HG02981 (cell line): ENCODE data around the gene BBIP1.

ENCODE experiments used
- ATAC-seq: cut with Tn5 transposase; IDR thresholded peaks from one replicate; pipeline ENCODE4 v1.9.1; 2021; ENCODE audit warnings: mild to moderate bottlenecking, moderate library complexity; ENCODE audit not compliant: unreplicated experiment

BBIP1 gene, protein sequence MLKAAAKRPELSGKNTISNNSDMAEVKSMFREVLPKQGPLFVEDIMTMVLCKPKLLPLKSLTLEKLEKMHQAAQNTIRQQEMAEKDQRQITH

DNA sequence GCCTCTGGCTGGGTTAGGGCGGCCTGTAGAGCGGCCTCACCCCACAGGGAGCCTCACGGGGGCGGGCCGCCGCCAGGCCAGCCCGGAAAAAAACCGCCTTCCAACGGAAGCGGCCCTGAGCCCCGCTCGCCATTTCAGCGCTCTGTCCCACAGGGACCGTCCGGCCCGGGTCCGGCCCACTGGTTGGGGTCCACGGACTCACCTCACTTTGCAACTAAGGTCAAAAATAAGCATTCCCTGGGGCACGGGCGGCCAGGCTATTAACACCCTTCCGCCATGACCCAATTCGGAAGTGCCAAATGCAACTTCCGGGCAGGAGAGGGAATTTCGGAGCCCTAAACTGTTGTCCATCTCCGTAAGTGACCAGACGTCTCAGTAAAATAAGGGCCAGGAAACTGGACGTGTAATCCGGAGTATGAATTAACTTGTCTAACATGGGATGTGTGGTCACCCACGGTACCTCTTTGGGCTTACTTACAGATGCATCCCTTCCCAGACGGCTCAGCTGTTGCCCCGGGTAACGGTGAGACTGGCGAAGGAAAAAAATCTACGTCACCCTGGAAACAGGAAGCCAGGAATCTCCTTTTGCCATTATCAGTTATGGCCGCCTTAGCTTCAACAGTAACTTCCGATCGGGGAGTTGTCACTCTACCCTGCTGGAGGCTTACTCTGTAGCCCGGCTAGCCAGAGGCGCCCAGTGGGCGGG is at the start of gene BBIP1:
Gene BBIP1, minus strand, starts transcription at position 538 of the 706 bp plus-strand sequence. CDS start 1,023 bp downstream, outside the sequence.
- ATAC-seq = peak; percentile 79

- peak; percentile 70 for ATAC-seq
Observed at GRCh38 chr10:110967645-110968044, 48.7 kb upstream of the BBIP1 start.

GRCh38 chr10:110967009-110967630 is 48.1 kb upstream of the BBIP1 start:
- ATAC-seq = no peak

DNA sequence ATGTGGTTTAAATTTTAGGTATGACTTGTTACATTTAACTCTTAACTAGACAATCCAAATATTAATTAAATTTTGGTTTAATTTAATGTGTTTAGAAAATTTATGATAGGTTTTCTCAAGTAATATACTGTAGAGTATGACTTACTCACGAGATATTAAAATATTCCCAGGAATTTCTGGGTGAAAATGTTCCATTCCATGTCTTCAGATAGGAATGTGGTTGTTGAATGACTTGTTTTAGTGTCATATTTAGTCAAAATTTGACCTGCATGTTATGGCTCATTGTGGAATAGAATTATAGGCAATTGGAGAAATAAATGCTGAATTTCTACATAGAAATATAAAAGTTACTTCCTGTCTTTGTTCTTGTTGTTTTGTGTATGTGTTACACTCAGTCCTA is 47.2 kb upstream of the BBIP1 start:
- no peak for ATAC-seq

DNA sequence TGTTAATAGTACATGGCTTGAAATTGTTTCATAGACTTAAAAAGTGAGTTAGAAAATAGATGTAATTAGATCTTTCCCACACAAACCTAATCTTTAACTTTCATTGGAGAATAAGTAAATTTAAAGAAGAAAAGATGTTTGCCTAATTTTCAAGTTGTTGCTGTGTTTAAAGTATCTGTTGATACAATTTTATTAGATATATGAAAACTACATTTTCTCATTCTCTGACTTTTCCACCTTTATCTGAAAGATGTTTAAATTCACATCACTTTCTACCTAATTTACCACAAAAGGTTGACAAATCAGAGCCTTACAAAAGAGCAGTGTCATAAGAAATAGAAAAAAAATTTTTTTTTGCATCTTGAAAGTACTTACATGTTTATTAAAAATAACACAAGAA is 46.2 kb upstream of the BBIP1 start:
- no peak for ATAC-seq

DNA sequence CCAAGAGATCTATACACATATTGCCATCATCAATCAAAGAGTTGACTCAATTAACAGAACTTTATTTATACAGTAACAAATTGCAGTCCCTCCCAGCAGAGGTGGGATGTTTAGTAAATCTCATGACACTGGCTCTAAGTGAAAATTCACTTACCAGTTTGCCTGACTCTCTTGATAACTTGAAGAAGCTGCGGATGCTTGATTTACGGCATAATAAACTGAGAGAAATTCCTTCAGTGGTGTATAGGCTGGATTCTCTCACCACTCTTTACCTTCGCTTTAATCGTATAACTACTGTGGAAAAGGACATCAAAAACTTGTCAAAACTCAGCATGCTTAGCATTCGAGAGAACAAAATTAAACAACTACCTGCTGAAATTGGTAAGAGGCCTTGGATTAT is 45.7 kb upstream of the BBIP1 start:
- no peak for ATAC-seq

DNA sequence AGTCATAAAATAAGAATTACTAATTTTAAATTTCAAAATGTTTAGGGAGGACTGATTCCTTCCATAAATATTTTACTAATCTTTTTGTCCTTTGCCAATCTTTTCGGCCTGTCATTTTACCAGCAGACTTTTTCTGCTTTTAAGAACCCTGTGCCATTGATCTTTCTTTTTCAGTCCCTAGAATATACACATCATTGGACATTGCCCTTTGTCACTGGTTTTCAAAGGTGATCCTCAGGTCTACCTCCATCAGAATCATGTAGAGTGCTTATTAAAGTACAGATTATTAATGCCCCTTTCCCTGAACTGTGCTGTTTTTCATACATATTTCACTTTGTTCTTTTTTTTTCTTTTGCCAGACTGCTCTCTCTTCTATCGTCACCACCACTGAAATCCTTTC is 44.2 kb upstream of the BBIP1 start:
- no peak for ATAC-seq

DNA sequence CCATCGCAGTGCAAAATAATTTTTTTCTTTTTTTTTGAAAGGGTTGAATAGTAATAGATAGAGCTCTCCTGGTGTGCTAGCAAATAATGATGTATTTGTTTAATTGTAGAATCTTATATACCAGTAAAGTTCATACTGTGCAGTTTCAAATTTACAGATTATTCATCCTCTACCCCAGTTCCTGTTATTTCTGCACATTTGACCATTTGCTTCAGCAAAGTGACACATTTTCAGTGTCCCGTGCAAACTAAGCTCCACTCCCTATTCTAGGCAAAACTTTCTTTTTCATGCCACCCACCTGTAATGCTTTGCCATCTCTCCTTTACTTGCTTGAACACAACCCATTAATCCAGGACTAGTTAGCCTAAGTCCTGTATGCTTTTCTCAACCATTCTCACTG is 43.5 kb upstream of the BBIP1 start:
- ATAC-seq = peak; percentile 51

DNA sequence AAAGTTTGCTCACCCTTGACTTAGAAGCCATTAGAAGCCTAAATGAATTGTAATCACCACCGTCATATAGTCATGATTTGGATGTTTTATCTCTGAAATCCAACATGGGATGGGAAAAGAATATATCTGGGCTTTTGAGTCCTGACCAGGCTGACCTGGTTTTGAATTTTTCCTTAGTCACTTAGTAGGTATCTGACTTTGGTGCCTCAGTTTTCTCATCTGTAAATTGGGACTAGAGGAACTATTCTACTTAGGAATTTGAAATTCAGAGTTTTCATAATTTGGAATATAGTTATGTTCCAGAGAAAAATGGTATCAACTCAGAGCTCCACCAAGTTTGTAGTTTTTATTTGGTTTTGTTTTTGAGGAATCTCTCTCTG is 41.3 kb upstream of the BBIP1 start:
- no peak for ATAC-seq

DNA sequence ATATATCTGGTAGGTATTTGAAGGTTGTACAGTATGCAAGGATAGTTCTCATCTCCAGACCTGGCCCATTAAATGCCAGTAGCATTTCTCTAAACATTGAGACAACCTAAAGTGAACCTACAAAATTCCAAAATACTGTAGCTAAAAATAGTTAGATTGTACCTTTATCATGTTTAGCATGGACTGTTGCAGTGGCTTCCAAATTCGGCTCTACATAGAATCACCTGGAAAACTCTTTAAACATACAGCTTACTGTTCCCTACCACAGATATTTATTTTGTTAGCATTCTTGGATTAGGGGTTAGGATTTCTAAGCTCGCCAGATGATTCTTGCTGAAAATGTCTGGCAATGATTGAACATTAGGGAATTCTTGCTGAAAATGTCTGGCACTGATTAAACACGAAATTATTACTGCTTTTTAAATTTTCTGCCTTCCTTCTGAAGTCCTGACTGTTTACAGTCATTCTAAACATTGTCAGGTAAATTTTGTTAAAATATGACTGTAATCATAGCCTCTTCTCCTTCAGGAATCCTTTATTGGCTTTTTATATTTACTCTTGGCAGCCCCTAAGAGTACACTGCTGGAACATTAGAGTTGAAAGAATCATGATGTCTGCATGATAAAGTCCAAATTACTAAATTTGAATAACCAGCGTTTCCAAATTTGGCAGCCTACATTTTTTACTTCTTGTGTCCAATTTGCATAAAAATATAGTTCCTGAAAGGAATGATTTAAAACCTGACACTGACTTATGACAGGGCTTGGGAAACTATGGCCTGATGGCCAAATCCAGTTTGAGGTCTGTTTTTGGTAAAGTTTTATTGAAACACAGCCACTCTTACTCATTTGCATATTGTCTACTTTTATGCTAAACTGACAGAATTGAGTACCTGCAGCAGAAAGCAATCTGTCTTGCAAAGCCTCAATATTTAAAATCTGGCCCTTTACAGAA is 40.7 kb upstream of the BBIP1 start:
- no peak for ATAC-seq

DNA sequence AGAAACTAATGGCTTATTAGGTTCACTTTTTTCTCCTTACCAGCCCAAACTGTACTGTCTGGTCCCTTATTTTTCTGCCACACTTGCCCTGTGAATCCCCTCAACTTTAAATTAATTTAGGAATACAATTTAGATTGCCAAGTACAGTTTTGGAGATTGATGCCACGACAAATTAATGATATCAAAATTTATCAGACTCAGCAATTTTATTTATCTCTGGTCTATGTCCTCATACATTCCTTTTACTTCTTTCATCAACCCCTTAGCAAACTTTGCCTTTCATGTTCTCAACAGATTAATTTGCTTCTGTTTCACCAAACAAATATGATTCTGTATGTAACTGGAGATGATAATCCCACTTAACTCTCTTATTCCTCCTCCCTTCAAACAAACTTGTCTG is 38.6 kb upstream of the BBIP1 start:
- ATAC-seq = no peak

DNA sequence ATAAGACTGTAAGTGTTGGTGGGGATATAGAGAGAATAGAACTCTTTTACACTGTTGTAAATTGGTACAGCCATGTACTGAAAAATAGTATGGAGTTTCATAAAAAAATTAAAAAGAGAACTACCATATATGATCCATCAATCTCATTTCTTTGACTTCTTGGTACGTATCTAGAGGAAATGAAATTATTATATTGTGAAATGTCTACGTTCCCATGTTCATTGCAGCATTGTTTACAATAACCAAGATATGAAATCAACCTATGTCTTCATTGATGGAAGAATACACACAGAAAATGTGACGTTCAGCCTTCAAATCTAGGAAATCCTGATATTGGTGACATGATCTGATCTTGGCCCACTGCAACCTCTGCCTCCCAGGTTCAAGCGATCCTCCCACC is 32.4 kb upstream of the BBIP1 start:
- ATAC-seq = no peak

DNA sequence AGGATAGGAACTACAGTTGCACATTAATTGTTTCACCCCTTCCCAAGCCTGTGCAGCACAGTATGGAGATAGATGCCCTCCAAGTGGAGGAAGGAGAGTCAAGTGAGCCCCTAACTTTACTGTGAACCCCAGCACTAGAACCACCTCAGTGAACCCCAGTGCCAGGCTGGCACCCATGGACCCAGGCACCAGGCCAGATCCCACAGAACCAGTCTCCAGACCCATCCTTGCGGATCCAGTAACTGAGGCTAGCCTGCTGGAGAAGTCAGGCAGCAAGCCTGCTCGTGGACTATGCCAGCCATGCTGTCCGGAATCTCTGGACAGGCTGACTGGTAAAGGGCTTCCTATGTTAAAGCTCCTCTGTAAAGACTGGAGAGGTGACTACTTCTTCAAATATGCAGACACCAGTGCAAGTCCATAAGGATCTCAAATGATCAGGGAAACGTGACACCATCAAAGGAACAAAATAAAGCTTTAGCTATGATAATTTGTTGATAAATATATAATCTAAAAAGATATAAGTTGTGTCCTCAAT is 28.1 kb upstream of the BBIP1 start:
- ATAC-seq = no peak

- ATAC-seq = no peak
Observed at GRCh38 chr10:110946496-110946895, 27.5 kb upstream of the BBIP1 start.

- ATAC-seq = no peak
Observed at GRCh38 chr10:110944792-110945396, 25.9 kb upstream of the BBIP1 start.

GRCh38 chr10:110939419-110939818 is 20.4 kb upstream of the BBIP1 start:
- ATAC-seq = no peak

GRCh38 chr10:110936757-110937156 is 17.8 kb upstream of the BBIP1 start:
- no peak for ATAC-seq

- ATAC-seq = no peak
Observed at GRCh38 chr10:110932505-110933180, 13.7 kb upstream of the BBIP1 start.

DNA sequence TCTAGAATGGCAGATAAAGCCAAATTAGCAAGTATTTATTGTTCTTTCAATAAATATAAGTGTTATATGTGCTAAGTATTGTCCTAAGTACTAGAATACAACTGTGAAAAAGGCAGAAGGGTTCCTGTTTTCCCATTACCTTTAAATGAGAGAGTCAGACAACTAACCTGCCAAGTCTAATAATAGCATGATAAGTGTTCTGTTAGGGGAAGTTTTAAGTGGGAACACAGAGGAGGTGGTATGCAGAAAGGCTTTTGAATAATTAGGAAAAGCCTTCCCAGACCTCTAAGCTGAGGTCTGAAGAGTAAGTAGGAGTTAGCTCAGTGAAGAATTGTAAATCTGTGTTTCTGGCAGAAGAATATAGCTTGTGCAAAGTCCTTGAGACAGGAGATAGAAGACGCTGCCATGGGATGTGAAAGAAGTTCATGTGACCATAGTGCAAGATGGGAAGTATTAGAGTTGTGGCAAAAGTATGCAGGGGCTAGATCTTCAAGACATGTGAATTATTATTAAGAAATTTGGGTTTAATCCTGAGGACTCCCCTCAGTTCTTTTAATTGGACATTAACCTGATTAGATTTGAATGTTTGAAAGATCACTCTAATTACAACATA is 12.9 kb upstream of the BBIP1 start:
- no peak for ATAC-seq

DNA sequence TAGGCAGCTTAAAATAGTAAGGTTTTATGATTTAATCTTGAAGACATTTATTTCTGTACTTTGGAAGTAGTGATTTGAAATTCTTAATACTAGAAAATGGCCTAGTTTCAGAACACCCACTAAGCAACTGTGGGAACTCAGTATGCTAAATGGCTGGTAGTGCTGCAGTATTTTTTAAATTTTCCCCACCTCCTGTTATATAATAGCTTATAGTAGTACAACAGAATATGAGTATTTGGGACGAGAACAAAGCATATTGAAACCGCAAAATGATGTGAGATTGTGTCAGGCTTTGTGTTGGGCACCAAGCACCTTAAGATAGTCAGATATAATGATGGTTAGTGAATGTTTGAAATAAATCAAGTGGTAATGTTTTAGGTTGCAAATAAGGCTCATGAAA is 8.5 kb upstream of the BBIP1 start:
- ATAC-seq = no peak
